MM.1S (cell line): ENCODE results near the gene SEPTIN7.

Experiments used
- CTCF ChIP-seq: fragments of 300-600 bp; sonication (generic); IDR thresholded peaks from 2 replicates; pipeline ENCODE4 v1.5.1; 2016; ENCODE audit warnings: antibody characterized with exemption, low read length, mixed read lengths
- EZH2 ChIP-seq: fragments of 300-600 bp; sonication (generic); optimal IDR thresholded peaks from 2 replicates; pipeline ENCODE3; 2017; ENCODE audit warnings: low read depth, mild to moderate bottlenecking, antibody characterized with exemption, low read length, mixed read lengths
- EZH2phosphoT487 ChIP-seq: fragments of 300-600 bp; sonication (generic); IDR thresholded peaks from 2 replicates; pipeline ENCODE4 v1.6.1; 2018; ENCODE audit warnings: antibody characterized with exemption, low read length

GRCh38 chr7:35817181-35817580 is 16.3 kb downstream of the SEPTIN7 start:
- TF ChIP-seq CTCF = no peak
- no peak for TF ChIP-seq EZH2
- TF ChIP-seq EZH2phosphoT487 = no peak
